Muscle of leg (tissue), 11 donors: ENCODE results near the gene TMEM53. TPM values are rescaled to one million over a fixed set of nuclear protein-coding genes. Genes with fewer than 3 reads are reported as not detected.

Source experiments
- DNase-seq: peaks from one replicate; pipeline ENCODE4 v3.0.0; 2013
- H3K27ac ChIP-seq: one replicate; pipeline ENCODE4 v1.5.1; 2013; ENCODE audit warnings: mild to moderate bottlenecking, low read length, control low read depth
- H3K27me3 ChIP-seq: one replicate; pipeline ENCODE4 v1.6.1; 2013; ENCODE audit warnings: low read length; ENCODE audit not compliant: control insufficient read depth, insufficient read depth
- H3K36me3 ChIP-seq: one replicate; pipeline ENCODE4 v1.6.1; 2013; ENCODE audit warnings: low read length; ENCODE audit not compliant: control insufficient read depth, insufficient read depth
- H3K4me1 ChIP-seq: one replicate; pipeline ENCODE4 v1.6.1; 2013; ENCODE audit warnings: low read length; ENCODE audit not compliant: control insufficient read depth, insufficient read depth
- H3K4me3 ChIP-seq: one replicate; pipeline ENCODE4 v1.5.1; 2013; ENCODE audit warnings: low read length, control low read depth
- H3K9me3 ChIP-seq: replicated peaks from 2 replicates; pipeline ENCODE4 v1.6.1; 2013; ENCODE audit warnings: low read depth, low read length; ENCODE audit not compliant: control insufficient read depth
- WGBS: methylation state at CpG from one replicate; pipeline ENCODE4 v1.1.5; 2013; ENCODE audit warnings: missing lambda C conversion rate; ENCODE audit not compliant: insufficient coverage; 5-methylcytosine and 5-hydroxymethylcytosine counted together
- polyA plus RNA-seq, 8 donors: library from polyadenylated mRNA; unstranded; fragments of 120-200 nt; gene quantifications; one replicate each; pipeline versions ENCODE4 v1.2.1 to v1.2.3, GENCODE V29; 2013; ENCODE audit warnings: inconsistent platforms in 1 of 8, low replicate concordance in 1 of 8; ENCODE audit not compliant: insufficient read length in 8 of 8, insufficient read depth in 1 of 8
- total RNA-seq: library from RNA; stranded (reverse); fragments of 120-200 nt; gene quantifications from one replicate; pipeline ENCODE4 v1.2.4, GENCODE V29; 2013

TMEM53 gene
- total and polyA plus RNA-seq, 9 donors: 3.5 to 7.8 (median 6.2) TPM

DNA sequence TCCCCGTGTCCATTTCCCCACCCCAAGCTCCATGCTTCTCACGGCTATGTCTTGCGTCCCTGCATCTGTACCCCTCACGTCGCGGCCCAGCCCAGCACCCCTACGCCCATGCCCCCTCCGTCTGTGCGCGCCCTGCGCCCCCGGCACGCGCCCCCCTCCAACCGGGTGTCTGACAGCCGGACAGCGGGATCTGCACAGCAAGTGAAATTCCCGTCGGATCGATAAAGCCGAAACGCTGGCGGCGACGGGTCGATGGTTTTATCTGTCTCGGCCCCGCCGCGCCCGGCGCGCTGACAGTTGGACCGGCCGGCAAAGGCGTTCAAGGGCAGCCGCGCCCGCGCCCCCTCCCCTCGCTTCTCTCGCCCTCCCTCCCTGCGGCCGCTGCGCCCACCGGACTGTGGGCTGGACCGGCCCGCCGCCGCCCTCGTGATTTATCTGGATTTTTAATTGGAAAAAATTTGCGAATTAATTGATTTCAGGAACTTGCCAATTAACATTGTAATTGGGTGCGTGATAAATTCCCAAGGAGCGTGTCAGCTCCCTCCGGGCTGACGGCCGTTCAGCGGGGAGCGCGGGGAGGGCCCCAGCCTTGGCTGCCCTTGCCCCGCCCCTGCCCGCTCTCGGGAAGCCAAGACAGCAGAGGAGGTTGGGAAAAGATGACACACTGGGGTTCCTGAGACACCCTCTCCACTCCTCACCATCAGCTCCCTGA is 57.1 kb downstream of the TMEM53 start:
- Histone ChIP-seq H3K27me3 (peaks cover 28% of the 10 kb centered on the region), H3K27ac (no peak overlapping the region), H3K9me3 (no peaks in the 10 kb centered on the region), H3K4me3 (no peak overlapping the region), H3K36me3 (no peaks in the 10 kb centered on the region), H3K4me1 (peaks cover 14% of the 10 kb centered on the region)
- peak; percentile 34 for DNase-seq
- WGBS: 6% methylated on average over 45 of the region's 63 CpGs

- H3K27ac ChIP-seq: no peak overlapping the region
- H3K9me3 ChIP-seq: no peaks in the 10 kb centered on the region
- no peaks in the 10 kb centered on the region for H3K36me3 ChIP-seq
- 53% methylated on average over 2 of the region's 4 CpGs for WGBS
- peaks cover 14% of the 10 kb centered on the region for H3K4me1 ChIP-seq
- H3K4me3 ChIP-seq: no peak overlapping the region
- DNase-seq: no peak
- H3K27me3 ChIP-seq: peaks cover 28% of the 10 kb centered on the region
These were observed 57.8 kb downstream of the TMEM53 start for GRCh38 chr1:44616284-44616990.

- peaks cover 9% of the 10 kb centered on the region for H3K4me1 ChIP-seq
- peaks cover 40% of the 10 kb centered on the region for H3K27me3 ChIP-seq
- H3K9me3 ChIP-seq: no peaks in the 10 kb centered on the region
- 68% methylated on average over 5 of the region's 6 CpGs for WGBS
- DNase-seq: no peak
- H3K4me3 ChIP-seq: no peak overlapping the region
- H3K36me3 ChIP-seq: no peaks in the 10 kb centered on the region
- H3K27ac ChIP-seq: no peak overlapping the region
These were observed 60.3 kb downstream of the TMEM53 start for GRCh38 chr1:44613941-44614340.

GRCh38 chr1:44611866-44612265 is 62.4 kb downstream of the TMEM53 start:
- Histone ChIP-seq H3K9me3 (no peaks in the 10 kb centered on the region), H3K4me1 (peaks cover 3% of the 10 kb centered on the region), H3K27ac (no peak overlapping the region), H3K4me3 (no peak overlapping the region), H3K36me3 (no peaks in the 10 kb centered on the region), H3K27me3 (peaks cover 27% of the 10 kb centered on the region)
- DNase-seq: no peak
- WGBS: 41% methylated on average over 4 of the region's 4 CpGs

GRCh38 chr1:44611419-44611818 is 62.9 kb downstream of the TMEM53 start:
- DNase-seq: no peak
- peaks cover 23% of the 10 kb centered on the region for H3K27me3 ChIP-seq
- H3K4me3 ChIP-seq: no peak overlapping the region
- H3K36me3 ChIP-seq: no peaks in the 10 kb centered on the region
- H3K4me1 ChIP-seq: no peaks in the 10 kb centered on the region
- WGBS: 76% methylated on average over 2 of the region's 5 CpGs
- H3K9me3 ChIP-seq: no peaks in the 10 kb centered on the region
- H3K27ac ChIP-seq: no peak overlapping the region

DNA sequence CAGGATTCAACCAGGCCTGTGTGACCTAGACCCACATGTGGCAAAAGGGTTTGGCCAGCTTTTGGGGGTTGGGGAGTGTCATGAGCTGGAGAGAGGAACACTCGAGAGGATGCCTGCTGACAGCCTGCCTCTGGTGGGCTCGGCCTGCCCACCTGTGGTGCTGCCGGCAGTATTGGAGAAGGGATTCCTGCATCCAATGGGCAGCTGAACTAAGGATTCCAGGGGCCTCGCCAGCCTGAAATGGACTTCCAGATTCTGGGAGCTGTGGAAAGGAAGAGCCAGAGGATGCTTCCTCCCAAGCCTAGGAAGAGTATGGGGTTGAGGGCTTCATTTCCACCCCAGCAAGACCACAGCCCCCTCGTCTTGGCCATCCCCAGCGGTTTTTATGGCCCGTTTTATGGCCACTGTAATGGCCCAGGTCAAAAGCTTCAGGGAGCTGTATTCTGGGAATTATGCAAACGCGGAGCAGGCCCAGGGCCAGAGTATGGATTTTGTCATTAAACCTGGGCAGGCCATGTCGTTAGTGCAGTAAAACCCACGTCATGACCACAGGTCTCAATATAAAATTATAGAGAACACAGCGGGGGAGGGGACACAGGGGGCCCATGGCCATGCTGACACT is 63.6 kb downstream of the TMEM53 start:
- H3K27me3 ChIP-seq: peaks cover 17% of the 10 kb centered on the region
- H3K27ac ChIP-seq: no peak overlapping the region
- 43% methylated on average over 6 of the region's 12 CpGs for WGBS
- H3K4me3 ChIP-seq: no peak overlapping the region
- H3K36me3 ChIP-seq: no peaks in the 10 kb centered on the region
- H3K4me1 ChIP-seq: no peaks in the 10 kb centered on the region
- DNase-seq: no peak
- no peaks in the 10 kb centered on the region for H3K9me3 ChIP-seq

- Histone ChIP-seq H3K4me1 (no peaks in the 10 kb centered on the region), H3K27ac (no peak overlapping the region), H3K4me3 (no peak overlapping the region), H3K27me3 (peaks cover 14% of the 10 kb centered on the region), H3K9me3 (no peaks in the 10 kb centered on the region), H3K36me3 (no peaks in the 10 kb centered on the region)
- 53% methylated on average over 11 of the region's 25 CpGs for WGBS
- DNase-seq: no peak
These were observed 64.3 kb downstream of the TMEM53 start for GRCh38 chr1:44609768-44610526.

- Histone ChIP-seq H3K27me3 (peaks cover 12% of the 10 kb centered on the region), H3K4me3 (no peak overlapping the region), H3K36me3 (no peaks in the 10 kb centered on the region), H3K27ac (no peak overlapping the region), H3K4me1 (peaks cover 2% of the 10 kb centered on the region), H3K9me3 (no peaks in the 10 kb centered on the region)
- WGBS: 37% methylated on average over 8 of the region's 10 CpGs
- no peak for DNase-seq
These were observed 64.9 kb downstream of the TMEM53 start for GRCh38 chr1:44609412-44609767.

- Histone ChIP-seq H3K27ac (no peak overlapping the region), H3K9me3 (no peaks in the 10 kb centered on the region)
- 75% methylated on average over 5 of the region's 6 CpGs for WGBS
These were observed 66.1 kb downstream of the TMEM53 start for GRCh38 chr1:44608141-44608540.

More at GRCh38 chr1:44608141-44608540, 66.1 kb downstream of the TMEM53 start:
- Histone ChIP-seq H3K4me1 (peaks cover 15% of the 10 kb centered on the region), H3K4me3 (no peak overlapping the region), H3K27me3 (peaks cover 14% of the 10 kb centered on the region), H3K36me3 (no peaks in the 10 kb centered on the region)
- no peak for DNase-seq
